H1 (cell line): Measurements from ENCODE around the gene TLCD3B. TPM values are rescaled to one million over a fixed set of nuclear protein-coding genes. Genes with fewer than 3 reads are reported as not detected.

Experiments used
- CTCF ChIA-PET: fragments of 300-600 bp; sonication (Branson Sonifier 250); formaldehyde crosslinking; loops from one replicate; lab custom pipeline; 2021; ENCODE audit not compliant: partially characterized antibody; lab: Charles Lee
- POLR2A ChIA-PET: fragments of 300-600 bp; sonication (Branson Sonifier 250); formaldehyde crosslinking; loops from one replicate; lab custom pipeline; 2021; ENCODE audit warnings: inconsistent platforms; ENCODE audit not compliant: partially characterized antibody; lab: Charles Lee
- DNase-seq, 2 experiments: peaks; one replicate each; pipeline versions ENCODE4 v3.0.0 to v3.0.0-alpha.2; 2010 to 2022; ENCODE audit warnings: low spot score in 2 of 2, low read depth in 1 of 2, mixed read lengths in 1 of 2
- FAIRE-seq: peaks from 2 replicates; lab custom pipeline; 2011; peaks lifted over from hg19 to GRCh38; lab: Jason Lieb, UNC
- H2AFZ ChIP-seq: 2 replicates; pipeline ENCODE4 v1.8.1; 2012; ENCODE audit warnings: low read length, inconsistent platforms
- H2AK5ac ChIP-seq: 2 replicates; pipeline ENCODE4 v1.6.1; 2013; ENCODE audit warnings: low read depth, low read length
- H2BK120ac ChIP-seq: replicated peaks from 2 replicates; pipeline ENCODE3; 2013; ENCODE audit warnings: low read depth, low read length, inconsistent platforms
- H2BK12ac ChIP-seq: 2 replicates; pipeline ENCODE4 v1.6.1; 2013; ENCODE audit warnings: low read depth, low read length
- H2BK15ac ChIP-seq: 2 replicates; pipeline ENCODE4 v1.6.1; 2013; ENCODE audit warnings: low read length
- H2BK20ac ChIP-seq: 2 replicates; pipeline ENCODE4 v1.6.1; 2013; ENCODE audit warnings: low read length
- H2BK5ac ChIP-seq: 2 replicates; pipeline ENCODE4 v1.6.1; 2013; ENCODE audit warnings: low read depth, low read length
- H3K14ac ChIP-seq: 2 replicates; pipeline ENCODE4 v1.6.1; 2013; ENCODE audit warnings: inconsistent platforms; ENCODE audit not compliant: insufficient read length
- H3K18ac ChIP-seq: 2 replicates; pipeline ENCODE4 v1.6.1; 2013; ENCODE audit warnings: low read length; ENCODE audit errors: extremely low read depth
- H3K23ac ChIP-seq: 2 replicates; pipeline ENCODE4 v1.6.1; 2013; ENCODE audit warnings: inconsistent platforms; ENCODE audit not compliant: insufficient read length
- H3K23me2 ChIP-seq: 2 replicates; pipeline ENCODE4 v1.6.1; 2013; ENCODE audit warnings: low read depth, low read length
- H3K27ac ChIP-seq: 2 replicates; pipeline ENCODE4 v1.6.1; 2011; ENCODE audit warnings: low read depth, low read length, inconsistent platforms
- H3K27me3 ChIP-seq, 4 experiments: replicated peaks in 1 of 4; 1 replicate in 1 of 4; 2 replicates in 3 of 4; pipeline versions ENCODE4 v1.6.1 to v1.8.1; 2011 to 2013; ENCODE audit warnings: low read length in 3 of 4, mild to moderate bottlenecking in 3 of 4, inconsistent platforms in 2 of 4, mixed read lengths in 2 of 4, moderate library complexity in 1 of 4; ENCODE audit not compliant: control insufficient read depth in 3 of 4, insufficient read depth in 3 of 4; ENCODE audit errors: extremely low read depth in 1 of 4
- H3K36me3 ChIP-seq, 4 experiments: 2 replicates each; pipeline versions ENCODE4 v1.6.1 to v1.8.1; 2011 to 2013; ENCODE audit warnings: mild to moderate bottlenecking in 4 of 4, low read length in 3 of 4, moderate library complexity in 2 of 4, control low read depth in 1 of 4, inconsistent platforms in 1 of 4; ENCODE audit not compliant: insufficient read depth in 4 of 4, control insufficient read depth in 2 of 4
- H3K4ac ChIP-seq: replicated peaks from 2 replicates; pipeline ENCODE3; 2013; ENCODE audit warnings: low read length, low read depth, mixed read lengths, inconsistent platforms; ENCODE audit not compliant: insufficient read length
- H3K4me1 ChIP-seq, 4 experiments: replicated peaks in 1 of 4; 1 replicate in 1 of 4; 2 replicates in 3 of 4; pipeline versions ENCODE4 v1.6.1 to v1.8.1; 2011 to 2013; ENCODE audit warnings: low read length in 3 of 4, inconsistent platforms in 2 of 4, mixed read lengths in 1 of 4; ENCODE audit not compliant: insufficient read depth in 4 of 4, control insufficient read depth in 3 of 4
- H3K4me2 ChIP-seq, 2 experiments: 2 replicates each; pipeline versions ENCODE4 v1.6.1 to v1.8.1; 2011 to 2013; ENCODE audit warnings: low read depth in 2 of 2, low read length in 2 of 2, control low read depth in 1 of 2, inconsistent platforms in 1 of 2, mild to moderate bottlenecking in 1 of 2; ENCODE audit not compliant: insufficient read depth in 1 of 2
- H3K4me3 ChIP-seq, 4 experiments: fragments of 200-600, 300-600 bp in 1 of 4; sonication (generic), shearing (Covaris generic), sonication (Bioruptor Twin) in 1 of 4; 2 replicates each; pipeline versions ENCODE4 v1.5.1 to v1.8.1; 2011 to 2016; ENCODE audit warnings: low read length in 4 of 4, low read depth in 3 of 4, control low read depth in 2 of 4, inconsistent platforms in 2 of 4, mild to moderate bottlenecking in 2 of 4, mixed read lengths in 1 of 4, moderate library complexity in 1 of 4; ENCODE audit not compliant: insufficient read depth in 2 of 4; ENCODE audit errors: extremely low read depth in 1 of 4
- H3K56ac ChIP-seq: replicated peaks from 2 replicates; pipeline ENCODE3; 2013; ENCODE audit warnings: low read depth, mild to moderate bottlenecking, mixed read lengths, low read length, inconsistent platforms; ENCODE audit not compliant: insufficient read length
- H3K79me1 ChIP-seq: 2 replicates; pipeline ENCODE4 v1.6.1; 2013; ENCODE audit warnings: low read depth, low read length, control low read depth
- H3K79me2 ChIP-seq, 2 experiments: 2 replicates each; pipeline versions ENCODE4 v1.6.1 to v1.8.1; 2012 to 2013; ENCODE audit warnings: low read length in 2 of 2, mild to moderate bottlenecking in 2 of 2, inconsistent platforms in 1 of 2; ENCODE audit not compliant: insufficient read depth in 2 of 2, control insufficient read depth in 1 of 2
- H3K9ac ChIP-seq, 4 experiments: replicated peaks in 1 of 4; 1 replicate in 1 of 4; 2 replicates in 3 of 4; pipeline versions ENCODE4 v1.6.1 to v1.8.1; 2011 to 2013; ENCODE audit warnings: low read depth in 3 of 4, low read length in 3 of 4, control low read depth in 2 of 4, mild to moderate bottlenecking in 2 of 4, moderate library complexity in 2 of 4, inconsistent platforms in 1 of 4; ENCODE audit errors: extremely low read depth in 1 of 4
- H3K9me3 ChIP-seq, 2 experiments: 2 replicates each; pipeline versions ENCODE4 v1.6.1 to v1.8.1; 2012 to 2013; ENCODE audit warnings: mild to moderate bottlenecking in 2 of 2, moderate library complexity in 2 of 2, control low read depth in 1 of 2, inconsistent platforms in 1 of 2, low read depth in 1 of 2, low read length in 1 of 2, mixed read lengths in 1 of 2; ENCODE audit not compliant: insufficient read depth in 2 of 2
- H4K20me1 ChIP-seq, 2 experiments: replicated peaks in 1 of 2; 2 replicates each; pipeline versions ENCODE3 to v1.8.1; 2011 to 2013; ENCODE audit warnings: inconsistent platforms in 2 of 2, low read length in 2 of 2, mild to moderate bottlenecking in 1 of 2; ENCODE audit not compliant: insufficient read depth in 2 of 2, control insufficient read depth in 1 of 2
- H4K5ac ChIP-seq: 2 replicates; pipeline ENCODE4 v1.6.1; 2013; ENCODE audit warnings: low read length, low read depth, mixed read lengths, inconsistent platforms; ENCODE audit not compliant: insufficient read length
- H4K8ac ChIP-seq: 2 replicates; pipeline ENCODE4 v1.8.0; 2013; ENCODE audit warnings: mild to moderate bottlenecking, moderate library complexity, low read length, inconsistent platforms; ENCODE audit not compliant: insufficient read depth; ENCODE audit errors: extremely low read depth
- H4K91ac ChIP-seq: replicated peaks from 2 replicates; pipeline ENCODE3; 2013; ENCODE audit warnings: low read length, mixed read lengths, inconsistent platforms; ENCODE audit not compliant: insufficient read length
- SP2 ChIP-seq: IDR thresholded peaks from 2 replicates; pipeline ENCODE4 v1.6.1; 2012; ENCODE audit warnings: mild to moderate bottlenecking, low read length, inconsistent platforms
- WGBS, 2 experiments: shearing (Covaris generic) in 1 of 2; methylation state at CpG; one replicate each; pipeline versions ENCODE4 v1.1.6 to v1.1.7; 2013 to 2015; ENCODE audit warnings: low lambda C conversion rate in 2 of 2, mixed read lengths in 2 of 2, inconsistent platforms in 1 of 2, low coverage in 1 of 2, missing lambda C conversion rate in 1 of 2; ENCODE audit not compliant: insufficient replicate concordance in 2 of 2, insufficient coverage in 1 of 2, insufficient read length in 1 of 2; ENCODE audit errors: extremely low coverage in 1 of 2, missing lambda C conversion rate in 1 of 2; 5-methylcytosine and 5-hydroxymethylcytosine counted together
- polyA plus RNA-seq, 7 experiments: library from polyadenylated mRNA; depleted of rRNA in 3 of 7; stranded (reverse) in 5 of 7; unstranded in 2 of 7; fragments of >200 nt in 5 of 7; fragments of 200-250 nt in 2 of 7; gene quantifications; 1 replicate in 5 of 7; 2 replicates in 1 of 7; 4 replicates in 1 of 7; pipeline versions ENCODE4 v1.2.1 to v1.2.3, GENCODE V29; 2011 to 2013; ENCODE audit warnings: missing spikeins in 2 of 7, mixed read lengths in 2 of 7
- total RNA-seq: library from RNA; stranded (reverse); fragmentation: NEBNext Ultra II Directional; extraction: Animal tissue kit (Norgen Biotek cat#: 25700); gene quantifications from 2 replicates; pipeline ENCODE4 v1.2.1, GENCODE V29; 2021

Gene TLCD3B
- total and polyA plus RNA-seq, 2 of the 8 experiments (the other 6 are each of a cell fraction or from before 2014, with no cell fraction given) = 15.2 to 26.9 TPM

GRCh38 chr16:29986231-29986630, 44.8 kb downstream of the TLCD3B start:
- POLR2A ChIA-PET = interaction anchor here (0.9 to 2.7 kb wide), 3 partner anchors 13 to 80 kb away, joined by 3 to 14 read pairs (median 6); partner anchors contain the start of gene TAOK2

More at GRCh38 chr16:29986231-29986630, 44.8 kb downstream of the TLCD3B start:
- H2BK5ac ChIP-seq = no peak overlapping the region
- CTCF ChIA-PET = interaction anchor here (1.2 to 1.8 kb wide), 3 partner anchors 15 to 45 kb away, joined by 3 to 7 read pairs (median 4); no protein-coding TSS in a partner anchor
- no peaks in the 10 kb centered on the region for H3K79me2 ChIP-seq
- peaks cover 12 to 69% (median 51%) of the 10 kb centered on the region in 4 experiments for H3K36me3 ChIP-seq
- H3K9ac ChIP-seq = no peak overlapping the region
- H3K4me1 ChIP-seq = no peaks in the 10 kb centered on the region
- FAIRE-seq (no peak), DNase-seq (no peak)
- no peak overlapping the region for H2BK15ac ChIP-seq
- H3K4me3 ChIP-seq = no peak overlapping the region
- H4K91ac ChIP-seq = no peak overlapping the region
- H2BK12ac ChIP-seq = no peak overlapping the region
- H4K5ac ChIP-seq = no peak overlapping the region
- H4K20me1 ChIP-seq = no peaks in the 10 kb centered on the region
- no peak overlapping the region for H3K4me2 ChIP-seq
- H3K27ac ChIP-seq = no peak overlapping the region
- no peak overlapping the region for H4K8ac ChIP-seq
- H3K27me3 ChIP-seq = no peaks in the 10 kb centered on the region
- no peaks in the 10 kb centered on the region for H3K23me2 ChIP-seq
- no peaks in the 10 kb centered on the region for H3K9me3 ChIP-seq
- H3K18ac ChIP-seq = no peak overlapping the region
- WGBS, 2 experiments = 96% methylated on average over 17 of the region's 20 CpGs; no CpG with 5 or more reads in 1 of the 2 experiments
- no peak overlapping the region for H2AFZ ChIP-seq
- no peak overlapping the region for H3K56ac ChIP-seq
- no peak overlapping the region for H3K14ac ChIP-seq
- H2AK5ac ChIP-seq = no peak overlapping the region
- H3K79me1 ChIP-seq = no peaks in the 10 kb centered on the region
- no peak overlapping the region for H2BK120ac ChIP-seq
- no peak overlapping the region for H3K23ac ChIP-seq
- no peak overlapping the region for H2BK20ac ChIP-seq
- no peak for TF ChIP-seq SP2
- H3K4ac ChIP-seq = no peak overlapping the region
